H7 (cell line): Measurements from ENCODE around the gene SMC3. TPM values are rescaled to one million over a fixed set of nuclear protein-coding genes. Genes with fewer than 3 reads are reported as not detected.
"Not testable (repeated sequence)": the region's sequence is repeated elsewhere in the genome, so short reads cannot be mapped to it uniquely, and the experiment has no call there.

Source experiments
- DNase-seq: peaks from one replicate; pipeline ENCODE4 v3.0.0; 2012
- H3K27me3 ChIP-seq: 2 replicates; pipeline ENCODE4 v1.6.0; 2011; ENCODE audit warnings: mild to moderate bottlenecking, low read length; ENCODE audit not compliant: control insufficient read depth, insufficient read depth
- H3K36me3 ChIP-seq: replicated peaks from 2 replicates; pipeline ENCODE4 v1.5.1; 2011; ENCODE audit warnings: low read length; ENCODE audit not compliant: control insufficient read depth, insufficient read depth
- H3K4me3 ChIP-seq: 2 replicates; pipeline ENCODE4 v1.5.1; 2011; ENCODE audit warnings: low read depth, mild to moderate bottlenecking, control low read depth, low read length, moderate library complexity; ENCODE audit not compliant: insufficient read depth
- total RNA-seq: library from RNA; depleted of rRNA; stranded (reverse); fragments of >200 nt; shearing (Covaris generic); gene quantifications from 2 replicates; pipeline ENCODE4 v1.2.3, GENCODE V29; 2014; rRNA removed

SMC3 gene
- 33.1 and 57.6 TPM in 2 replicates for total RNA-seq

DNA sequence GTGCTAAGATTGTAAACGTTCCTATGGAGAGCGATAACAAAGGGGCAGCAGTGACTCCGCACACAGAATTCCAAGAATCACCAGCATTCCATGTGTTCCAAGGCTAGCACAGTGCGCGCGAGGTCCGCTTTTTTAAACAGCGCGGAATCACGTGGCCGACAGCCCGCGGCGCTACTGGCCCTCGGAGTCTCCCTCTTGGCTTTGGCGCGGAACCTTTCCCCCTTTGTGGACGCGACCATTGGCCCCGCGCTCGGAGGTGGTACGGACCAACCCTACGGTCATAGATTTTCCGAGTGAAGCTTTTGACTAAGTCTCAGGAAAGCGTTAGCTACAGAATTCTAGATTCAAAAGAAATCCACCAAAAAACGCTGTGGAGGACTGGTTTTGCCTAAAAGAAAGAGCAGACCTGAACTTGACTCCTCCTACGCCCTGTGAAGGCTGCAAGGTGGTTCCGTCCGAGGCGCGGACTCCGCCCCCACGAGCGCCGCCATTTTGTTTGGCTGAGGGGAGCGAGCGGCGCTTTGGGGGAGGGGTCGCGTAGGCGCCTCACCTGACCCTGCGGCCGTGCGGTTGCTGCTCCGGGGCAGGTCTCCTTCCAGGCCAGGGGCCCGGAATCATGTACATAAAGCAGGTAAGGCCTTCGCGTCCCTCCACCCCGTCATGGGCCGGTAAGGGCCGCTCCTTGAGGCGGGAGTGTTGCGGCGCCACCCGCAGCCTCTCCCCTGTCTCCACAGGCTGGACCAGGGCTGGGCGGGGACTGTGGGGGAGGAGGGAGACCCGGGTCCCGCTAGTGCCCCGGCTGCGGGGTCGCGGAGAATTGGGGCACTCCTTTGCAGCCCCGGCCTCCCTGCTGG, at the start of gene SMC3:
SMC3 (plus strand) TSS at position 495 of the 854 bp plus-strand sequence; CDS start at position 617, 122 bp downstream.
- peak; percentile 86 for DNase-seq
- Histone ChIP-seq H3K36me3 (0 out of 2 replicates have a peak, but pooled peaks cover 2% of the 10 kb centered on the region), H3K27me3 (no peaks in the 10 kb centered on the region), H3K4me3 (peak within 1 kb of the TSS; percentile 93)

DNA sequence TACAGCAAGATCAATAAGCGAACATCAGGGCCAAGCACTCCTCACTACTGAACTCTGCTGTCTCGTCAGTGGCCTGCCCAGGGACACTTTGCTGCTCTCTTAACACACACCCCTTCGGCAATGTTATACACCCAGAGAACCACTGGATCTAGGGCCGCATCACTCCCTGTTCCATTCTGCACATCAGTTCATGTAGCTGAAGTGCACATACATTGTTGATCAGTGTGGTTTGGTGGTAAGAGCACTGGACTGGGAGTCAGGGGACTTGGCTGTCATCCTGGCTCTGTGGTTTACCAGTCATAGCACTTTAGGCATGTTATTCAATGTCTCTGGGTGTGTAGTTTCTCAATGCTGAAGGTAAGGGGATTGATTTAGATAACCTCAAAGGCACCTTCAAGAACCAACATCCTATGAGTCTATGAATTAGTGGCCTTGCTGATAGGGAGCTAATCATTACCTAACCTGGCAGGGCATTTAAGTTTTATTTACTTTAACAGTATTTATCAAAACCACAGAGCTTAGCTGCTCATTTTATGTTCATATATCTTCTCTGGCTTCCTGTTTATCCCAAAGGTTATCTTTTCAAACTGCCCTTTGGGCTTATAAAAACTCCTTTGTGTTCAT, 45.0 kb upstream of the SMC3 start:
- no peak for DNase-seq
- Histone ChIP-seq H3K27me3 (no peaks in the 10 kb centered on the region), H3K4me3 (no peak overlapping the region), H3K36me3 (no peaks in the 10 kb centered on the region)

DNA sequence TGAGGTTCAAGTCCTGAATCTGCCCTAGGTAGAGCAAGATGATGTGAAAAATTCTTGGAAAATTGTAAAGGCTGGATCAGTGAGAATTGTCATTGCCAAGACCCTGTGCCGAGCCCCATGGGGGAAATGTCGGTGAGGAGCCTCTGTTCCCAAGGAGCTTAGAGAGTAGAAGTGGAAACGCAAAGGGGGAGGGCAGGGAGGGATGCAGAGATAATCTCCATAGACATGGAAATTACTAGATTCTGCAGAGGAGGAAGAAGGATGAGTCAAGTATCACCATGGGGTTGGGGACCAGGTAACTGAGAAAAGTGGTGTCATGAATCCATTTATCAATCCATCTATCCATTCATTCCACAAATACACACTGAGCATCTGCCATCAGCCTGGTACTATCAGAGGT, 43.8 kb upstream of the SMC3 start:
- DNase-seq, result peak; percentile 60
- Histone ChIP-seq H3K27me3 (no peaks in the 10 kb centered on the region), H3K36me3 (no peaks in the 10 kb centered on the region), H3K4me3 (no peak overlapping the region)

DNA sequence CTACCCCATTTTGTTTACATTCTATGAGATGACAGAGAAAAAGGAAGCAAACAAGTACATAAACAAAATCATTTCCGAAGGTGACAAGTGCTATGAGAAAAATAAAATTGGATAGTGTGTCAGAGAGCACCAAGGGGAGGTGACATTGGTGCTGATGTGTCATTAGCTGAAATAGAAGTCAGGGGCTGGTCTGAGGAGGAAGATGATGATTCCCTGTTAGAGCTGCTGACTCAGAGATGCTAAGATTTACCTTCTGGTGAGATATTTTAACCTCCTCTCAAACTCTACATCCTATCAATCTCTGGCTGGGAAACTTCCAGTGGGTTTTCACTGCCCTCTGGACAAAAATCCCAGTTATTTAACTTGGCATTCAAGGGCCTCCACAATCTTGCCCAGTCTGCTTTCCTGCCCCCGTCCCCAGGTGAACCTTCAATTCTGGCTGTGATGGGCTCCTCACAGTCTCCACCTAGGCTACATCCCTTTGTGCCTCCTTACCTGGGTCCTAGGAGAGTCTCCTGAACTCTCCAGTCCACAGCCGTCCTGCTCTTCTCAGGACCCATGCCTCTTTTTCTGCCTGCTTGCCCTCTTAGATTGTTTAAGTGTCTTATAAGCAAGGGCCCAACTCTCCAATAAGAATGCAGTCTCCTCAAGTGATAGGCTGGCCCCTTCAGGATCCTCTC, 43.2 kb upstream of the SMC3 start:
- no peak for DNase-seq
- H3K36me3 ChIP-seq, result no peaks in the 10 kb centered on the region
- H3K4me3 ChIP-seq, result no peak overlapping the region
- H3K27me3 ChIP-seq, result no peaks in the 10 kb centered on the region

DNA sequence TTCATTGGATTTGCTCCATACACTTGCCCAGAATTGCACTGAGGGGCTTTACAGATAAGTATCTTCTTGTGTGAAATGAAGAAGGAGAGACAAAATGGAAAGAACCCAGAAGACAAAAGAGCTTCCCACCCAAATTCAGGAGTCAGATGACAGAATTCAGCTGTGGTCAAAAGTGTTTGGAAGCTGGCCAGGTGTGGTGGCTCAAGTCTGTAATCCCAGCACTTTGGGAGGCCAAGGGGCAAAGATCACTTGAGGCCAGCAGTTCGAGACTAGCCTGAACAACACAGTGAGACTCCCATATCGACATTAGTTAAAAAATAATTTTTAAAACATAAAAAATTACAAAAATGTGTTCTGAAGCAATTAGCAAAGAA, 42.6 kb upstream of the SMC3 start:
- no peaks in the 10 kb centered on the region for H3K27me3 ChIP-seq
- no peak overlapping the region for H3K4me3 ChIP-seq
- DNase-seq, result no peak
- no peaks in the 10 kb centered on the region for H3K36me3 ChIP-seq

DNA sequence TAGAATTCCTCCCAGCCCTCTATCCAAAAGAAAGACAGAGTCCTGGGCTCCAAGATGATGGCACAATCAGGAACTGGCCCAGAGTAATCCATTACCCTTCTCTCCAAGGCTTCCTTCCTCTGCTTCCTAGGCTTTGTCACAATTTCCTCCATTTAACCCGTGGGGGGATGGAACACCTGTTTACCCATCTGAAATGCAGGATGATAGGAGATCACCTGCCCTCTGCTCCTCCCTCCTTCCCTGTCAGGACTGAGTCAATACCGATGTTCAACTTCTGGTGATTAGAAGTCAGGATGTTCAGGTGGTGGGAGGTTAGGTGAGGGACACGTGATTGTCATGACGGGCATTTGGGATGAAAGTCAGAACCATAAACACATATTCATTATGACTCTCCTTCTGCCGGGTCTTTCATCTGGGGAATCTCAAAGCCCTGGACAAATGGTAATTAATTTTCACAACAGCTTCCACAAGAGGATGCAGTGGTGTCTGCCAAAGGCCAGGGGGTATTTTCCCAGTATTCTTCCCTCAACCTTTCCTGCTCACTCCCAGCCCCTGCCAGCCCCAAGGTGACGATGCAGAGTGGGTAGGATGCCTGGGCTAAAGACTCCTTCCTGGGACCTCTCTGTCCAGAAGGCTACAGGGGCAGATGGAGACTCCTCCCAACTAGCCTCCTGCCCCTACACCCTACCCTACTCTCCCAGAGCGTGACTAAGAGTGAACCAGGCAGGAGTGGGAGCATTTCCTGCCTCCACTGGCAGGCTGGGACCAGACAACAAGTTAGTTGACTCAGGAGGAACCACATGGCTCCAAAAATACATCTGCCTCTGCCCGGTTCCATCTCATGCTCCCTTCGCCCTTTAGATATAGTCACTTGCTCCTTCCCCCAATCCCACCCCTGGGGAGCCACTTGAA, 41.9 kb upstream of the SMC3 start:
- no peak for DNase-seq
- H3K4me3 ChIP-seq, result no peak overlapping the region
- no peaks in the 10 kb centered on the region for H3K36me3 ChIP-seq
- H3K27me3 ChIP-seq, result no peaks in the 10 kb centered on the region

DNA sequence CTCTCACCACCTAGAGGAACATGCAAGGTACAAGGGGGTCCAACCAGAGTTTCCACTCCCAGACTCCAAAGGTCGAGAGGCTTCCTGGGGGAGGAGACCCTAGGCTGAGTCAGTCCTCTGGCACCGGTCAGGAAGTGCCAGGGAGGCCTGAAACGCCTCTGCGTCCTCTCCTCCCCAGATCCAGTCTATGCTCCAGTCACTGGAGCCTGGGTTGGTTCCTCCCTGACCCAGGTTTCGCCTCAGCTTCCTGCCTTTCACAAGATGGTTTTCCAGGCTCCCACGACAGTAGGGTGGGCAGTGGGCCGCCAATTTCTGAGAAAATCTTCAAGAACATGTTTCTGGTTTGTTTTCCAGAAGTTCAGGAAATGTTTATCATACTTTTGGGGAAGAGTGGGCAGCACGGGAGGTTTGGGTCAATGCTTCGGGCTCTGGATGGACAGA, 39.7 kb upstream of the SMC3 start:
- H3K36me3 ChIP-seq, result no peaks in the 10 kb centered on the region
- H3K27me3 ChIP-seq, result no peaks in the 10 kb centered on the region
- no peak overlapping the region for H3K4me3 ChIP-seq
- DNase-seq, result no peak

DNA sequence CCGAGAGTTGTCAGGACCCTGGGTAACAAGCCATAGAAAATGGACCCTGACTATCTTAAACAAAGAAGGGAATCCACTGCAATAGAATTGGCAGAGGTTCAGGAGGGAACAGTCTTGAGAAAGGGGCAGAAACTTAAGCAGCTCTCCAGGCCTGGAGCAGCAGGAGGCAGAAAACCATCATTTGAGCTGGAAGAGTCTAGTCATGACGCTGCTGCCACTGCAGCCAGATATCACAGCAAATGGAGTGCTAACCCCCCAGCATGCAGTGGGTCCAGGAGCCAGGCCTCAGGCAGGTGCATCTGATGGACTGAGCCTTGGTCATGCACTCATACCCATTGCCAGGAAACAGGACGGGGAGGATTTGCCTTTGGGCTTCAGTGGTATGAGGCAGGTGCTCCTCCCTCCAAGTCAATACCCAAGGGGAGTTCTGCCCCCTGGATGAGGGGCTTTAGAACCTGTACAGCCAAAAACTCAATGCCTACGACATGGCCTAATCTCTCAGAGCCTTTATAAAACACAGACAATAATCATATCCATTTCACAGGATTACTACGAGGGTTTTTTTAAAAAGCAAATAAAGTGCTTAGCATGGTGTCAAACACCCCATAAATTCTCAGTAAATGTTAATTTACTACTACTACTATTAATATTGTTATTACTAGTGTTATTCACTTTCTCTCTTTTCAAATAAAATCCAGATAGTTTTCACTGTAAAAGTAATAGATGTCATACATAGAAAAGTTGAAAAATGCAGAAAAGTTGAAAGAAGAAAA, 39.1 kb upstream of the SMC3 start:
- no peak for DNase-seq
- Histone ChIP-seq H3K27me3 (no peaks in the 10 kb centered on the region), H3K36me3 (no peaks in the 10 kb centered on the region), H3K4me3 (no peak overlapping the region)

DNA sequence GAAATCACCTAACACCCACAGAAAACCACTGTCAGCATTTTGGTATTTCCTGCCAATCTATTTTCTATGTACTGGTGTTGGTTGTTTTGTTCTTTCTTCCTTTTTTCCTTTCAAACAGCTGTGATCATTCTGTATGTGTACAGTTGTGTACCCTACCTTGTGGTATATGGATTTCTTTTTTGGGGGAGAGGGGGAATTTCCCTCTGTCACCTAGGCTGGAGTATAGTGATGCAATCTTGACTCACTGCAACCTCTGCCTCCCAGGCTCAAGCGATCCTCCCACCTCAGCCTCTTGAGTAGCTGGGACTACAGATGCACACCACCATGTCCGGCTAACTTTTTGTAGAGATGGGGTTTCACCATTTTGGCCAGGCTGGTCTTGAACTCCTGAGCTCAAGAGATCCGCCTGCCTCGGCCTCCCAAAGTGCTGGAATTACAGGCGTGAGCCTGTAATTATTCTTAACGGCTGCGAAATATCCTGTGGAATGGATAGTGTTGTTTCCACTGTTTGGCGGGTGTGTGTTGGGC, 38.4 kb upstream of the SMC3 start:
- not testable (repeated sequence) for H3K4me3 ChIP-seq, H3K36me3 ChIP-seq, DNase-seq, H3K27me3 ChIP-seq

DNA sequence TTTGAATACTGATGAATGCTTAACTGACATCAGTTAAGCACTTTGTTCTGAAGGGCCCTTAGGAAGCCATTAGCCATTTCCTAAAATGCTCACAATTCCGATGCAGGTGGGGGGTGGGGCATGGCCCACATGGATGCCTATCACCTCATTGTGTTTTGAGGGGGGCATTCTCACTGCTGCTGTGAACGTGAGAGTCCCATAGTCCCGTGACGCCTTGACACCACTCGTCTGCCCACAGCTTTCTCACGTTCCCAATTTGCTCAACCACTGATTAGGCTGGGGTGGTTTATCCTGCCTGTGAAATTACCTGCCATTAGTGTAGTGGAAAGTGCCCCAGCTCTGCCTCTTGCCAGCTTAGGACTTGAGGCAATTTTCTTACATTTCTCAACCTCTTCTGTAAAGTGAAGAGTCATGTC, 37.9 kb upstream of the SMC3 start:
- DNase-seq, result peak; percentile 46
- Histone ChIP-seq H3K27me3 (no peaks in the 10 kb centered on the region), H3K4me3 (peak overlapping the region; percentile 20)

DNA sequence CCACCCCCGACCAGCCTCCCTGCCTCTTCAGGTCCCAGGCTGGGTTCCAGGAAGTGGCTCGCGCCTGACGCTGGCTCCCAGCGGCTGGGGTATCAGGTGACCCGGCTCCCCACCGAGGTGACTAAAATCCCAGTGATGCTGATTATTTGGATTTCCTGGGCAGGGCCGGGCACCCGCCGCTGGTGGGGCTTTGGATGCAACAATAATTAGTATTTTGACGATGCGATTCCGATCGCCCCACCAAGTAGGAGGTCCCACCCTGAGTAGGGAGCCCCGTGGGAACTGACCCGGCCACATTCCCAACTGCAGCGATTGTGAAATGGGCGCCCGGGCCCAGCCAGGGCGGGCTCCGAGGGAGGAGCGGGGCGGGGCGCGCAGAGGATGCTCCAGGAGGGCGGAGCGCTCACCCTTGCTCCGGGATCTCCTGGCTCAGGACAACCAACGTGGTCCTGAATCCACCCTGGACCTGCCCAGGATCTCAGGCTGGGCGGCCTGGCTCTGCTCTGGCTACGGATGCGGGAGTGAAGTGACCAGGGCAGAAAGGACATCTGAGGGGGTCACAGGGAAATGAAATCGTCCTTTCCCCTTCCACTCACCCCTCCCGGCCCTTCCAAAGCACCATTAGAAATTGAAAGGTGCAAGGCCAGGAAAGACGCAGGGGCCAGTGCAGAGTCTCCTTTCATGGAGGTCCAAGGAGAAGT, 37.2 kb upstream of the SMC3 start:
- DNase-seq, result peak; percentile 92
- no peaks in the 10 kb centered on the region for H3K27me3 ChIP-seq
- H3K36me3 ChIP-seq, result no peaks in the 10 kb centered on the region
- peak overlapping the region; percentile 31 for H3K4me3 ChIP-seq

More for the DNA sequence above, 37.9 kb upstream of the SMC3 start:
- H3K36me3 ChIP-seq, result no peaks in the 10 kb centered on the region

DNA sequence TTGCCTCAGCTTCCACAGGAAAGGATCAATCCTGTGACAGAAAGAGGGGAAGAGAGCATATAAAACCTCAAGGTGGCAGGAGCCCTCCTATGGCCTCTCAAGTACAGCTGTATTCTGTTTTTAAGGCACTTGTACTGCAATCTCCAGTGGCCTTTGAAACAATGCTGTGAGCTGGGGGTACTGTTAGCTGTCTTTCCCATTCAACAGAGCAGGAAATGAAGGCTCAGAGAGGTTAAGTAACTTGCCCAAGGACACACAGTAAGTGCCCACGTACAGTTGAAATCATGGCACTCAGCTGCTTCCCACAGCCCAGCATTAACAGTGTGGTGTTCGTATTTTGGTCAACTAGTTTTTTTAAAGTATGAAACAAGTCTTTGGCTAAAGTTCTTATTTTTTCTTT, 35.8 kb upstream of the SMC3 start:
- DNase-seq, result no peak
- no peak overlapping the region for H3K4me3 ChIP-seq
- H3K27me3 ChIP-seq, result no peaks in the 10 kb centered on the region
- no peaks in the 10 kb centered on the region for H3K36me3 ChIP-seq

DNA sequence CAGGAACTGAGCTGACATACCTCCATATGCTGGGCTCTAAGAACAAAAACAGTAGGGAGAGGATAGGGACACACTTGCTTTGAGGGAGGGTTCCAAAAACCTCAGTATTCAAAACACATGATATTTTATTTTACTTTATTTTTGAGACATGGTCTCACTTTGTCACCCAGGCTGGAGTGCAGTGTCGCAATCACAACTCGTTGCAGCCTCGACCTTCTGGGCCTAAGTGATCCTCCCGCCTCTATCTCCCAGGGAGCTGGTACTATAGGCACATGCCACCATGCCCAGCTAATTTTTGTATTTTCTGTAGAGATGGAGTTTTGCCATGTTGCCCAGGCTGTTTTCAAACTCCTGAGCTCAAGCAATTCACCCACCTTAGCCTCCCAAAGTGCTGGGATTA, 34.9 kb upstream of the SMC3 start:
- H3K27me3 ChIP-seq, DNase-seq, H3K4me3 ChIP-seq, H3K36me3 ChIP-seq: not testable (repeated sequence)
